ENCODE measurements around the gene COPG1. TPM values are rescaled to one million over a fixed set of nuclear protein-coding genes. Genes with fewer than 3 reads are reported as not detected.
A peak's percentile ranks its signal among the peaks of the same experiment; 100 is the strongest.

The COPG1 gene
- total RNA-seq, 1 donor from 2014 or later = 224 TPM

- Histone ChIP-seq H3K4me1 (no peaks in the 10 kb centered on the region), H3K9me3 (no peaks in the 10 kb centered on the region), H3K4me3 (no peak overlapping the region), H3K36me3 (no peaks in the 10 kb centered on the region), H3K27me3 (no peaks in the 10 kb centered on the region), H3K27ac (no peak overlapping the region)
- TF ChIP-seq, protein P1, sequence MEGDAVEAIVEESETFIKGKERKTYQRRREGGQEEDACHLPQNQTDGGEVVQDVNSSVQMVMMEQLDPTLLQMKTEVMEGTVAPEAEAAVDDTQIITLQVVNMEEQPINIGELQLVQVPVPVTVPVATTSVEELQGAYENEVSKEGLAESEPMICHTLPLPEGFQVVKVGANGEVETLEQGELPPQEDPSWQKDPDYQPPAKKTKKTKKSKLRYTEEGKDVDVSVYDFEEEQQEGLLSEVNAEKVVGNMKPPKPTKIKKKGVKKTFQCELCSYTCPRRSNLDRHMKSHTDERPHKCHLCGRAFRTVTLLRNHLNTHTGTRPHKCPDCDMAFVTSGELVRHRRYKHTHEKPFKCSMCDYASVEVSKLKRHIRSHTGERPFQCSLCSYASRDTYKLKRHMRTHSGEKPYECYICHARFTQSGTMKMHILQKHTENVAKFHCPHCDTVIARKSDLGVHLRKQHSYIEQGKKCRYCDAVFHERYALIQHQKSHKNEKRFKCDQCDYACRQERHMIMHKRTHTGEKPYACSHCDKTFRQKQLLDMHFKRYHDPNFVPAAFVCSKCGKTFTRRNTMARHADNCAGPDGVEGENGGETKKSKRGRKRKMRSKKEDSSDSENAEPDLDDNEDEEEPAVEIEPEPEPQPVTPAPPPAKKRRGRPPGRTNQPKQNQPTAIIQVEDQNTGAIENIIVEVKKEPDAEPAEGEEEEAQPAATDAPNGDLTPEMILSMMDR (IDR thresholded peaks at IDR 0.05) = no peak
- intact Hi-C loops (cut with DNase I) = no loop called here
- DNase-seq (ENCODE audit: low spot score in 2 of 2) = no peak
Measured at GRCh38 chr3:129235344-129235917, 14.0 kb upstream of the COPG1 start.

- Histone ChIP-seq H3K27ac (no peak overlapping the region), H3K4me1 (no peaks in the 10 kb centered on the region), H3K4me3 (no peak overlapping the region), H3K9me3 (no peaks in the 10 kb centered on the region), H3K27me3 (no peaks in the 10 kb centered on the region), H3K36me3 (no peaks in the 10 kb centered on the region)
- DNase-seq (ENCODE audit: low spot score in 2 of 2) = no peak
- intact Hi-C loops (cut with DNase I) = no loop called here
- TF ChIP-seq, protein P1 (IDR thresholded peaks at IDR 0.05) = no peak
Measured at GRCh38 chr3:129238945-129239705, 10.3 kb upstream of the COPG1 start.

GRCh38 chr3:129239991-129240390, 9.4 kb upstream of the COPG1 start:
- H3K36me3 ChIP-seq = no peaks in the 10 kb centered on the region
- no peaks in the 10 kb centered on the region for H3K4me1 ChIP-seq
- no peak overlapping the region for H3K27ac ChIP-seq
- H3K27me3 ChIP-seq = no peaks in the 10 kb centered on the region
- TF ChIP-seq, protein P1 (IDR thresholded peaks at IDR 0.05) = no peak
- no peaks in the 10 kb centered on the region for H3K9me3 ChIP-seq
- intact Hi-C loops (cut with DNase I) = no loop called here
- no peak for DNase-seq (ENCODE audit: low spot score in 2 of 2)
- H3K4me3 ChIP-seq = no peak overlapping the region

GRCh38 chr3:129240436-129240835, 9.0 kb upstream of the COPG1 start:
- Histone ChIP-seq H3K36me3 (no peaks in the 10 kb centered on the region), H3K4me3 (no peak overlapping the region), H3K4me1 (peaks cover 0 to 2% of the 10 kb centered on the region in 2 donors), H3K9me3 (no peaks in the 10 kb centered on the region), H3K27ac (no peak overlapping the region), H3K27me3 (no peaks in the 10 kb centered on the region)
- TF ChIP-seq, protein P1 (IDR thresholded peaks at IDR 0.05) = no peak
- intact Hi-C loops (cut with DNase I) = no loop called here
- no peak for DNase-seq (ENCODE audit: low spot score in 2 of 2)

DNA sequence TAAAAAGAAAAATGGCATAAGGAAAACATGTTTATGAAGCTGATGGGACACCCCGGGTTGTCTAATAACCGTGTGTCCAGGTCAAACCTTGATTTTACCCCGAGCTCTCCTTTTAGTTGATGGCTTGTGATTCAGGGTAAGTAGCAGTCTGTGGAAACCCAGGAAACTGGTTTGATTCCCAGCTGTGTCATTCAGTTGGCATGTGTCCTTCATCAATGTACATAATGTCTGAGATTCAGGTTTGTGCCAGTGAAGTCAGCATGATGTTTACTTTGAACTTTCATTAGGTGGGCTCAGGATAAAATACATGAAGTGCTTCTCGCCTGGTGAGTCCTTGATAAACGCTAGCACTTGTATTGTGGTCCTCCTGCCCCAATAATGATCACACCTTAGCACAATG, 4.3 kb upstream of the COPG1 start:
- no peaks in the 10 kb centered on the region for H3K9me3 ChIP-seq
- no peaks in the 10 kb centered on the region for H3K27me3 ChIP-seq
- peaks cover 4 to 17% of the 10 kb centered on the region in 2 donors for H3K4me1 ChIP-seq
- TF ChIP-seq, protein P1 (IDR thresholded peaks at IDR 0.05) = no peak
- no peaks in the 10 kb centered on the region for H3K36me3 ChIP-seq
- H3K4me3 ChIP-seq = peak overlapping the region in 1 of 2 donors; percentile 39
- intact Hi-C loops (cut with DNase I) = loop anchor here (1.0 to 5.0 kb wide), 3 partner anchors 48 to 275 kb away; no protein-coding TSS in a partner anchor
- peak overlapping the region; percentile 63 to 64 for H3K27ac ChIP-seq
- no peak for DNase-seq (ENCODE audit: low spot score in 2 of 2)

Data from ascending aorta (tissue), 2 donors.